ENCODE measurements around the gene ECI1. TPM values are rescaled to one million over a fixed set of nuclear protein-coding genes. Genes with fewer than 3 reads are reported as not detected.

Gene ECI1
- total and polyA plus RNA-seq, 4 donors, result 28.4 to 66.0 (median 47.1) TPM

DNA sequence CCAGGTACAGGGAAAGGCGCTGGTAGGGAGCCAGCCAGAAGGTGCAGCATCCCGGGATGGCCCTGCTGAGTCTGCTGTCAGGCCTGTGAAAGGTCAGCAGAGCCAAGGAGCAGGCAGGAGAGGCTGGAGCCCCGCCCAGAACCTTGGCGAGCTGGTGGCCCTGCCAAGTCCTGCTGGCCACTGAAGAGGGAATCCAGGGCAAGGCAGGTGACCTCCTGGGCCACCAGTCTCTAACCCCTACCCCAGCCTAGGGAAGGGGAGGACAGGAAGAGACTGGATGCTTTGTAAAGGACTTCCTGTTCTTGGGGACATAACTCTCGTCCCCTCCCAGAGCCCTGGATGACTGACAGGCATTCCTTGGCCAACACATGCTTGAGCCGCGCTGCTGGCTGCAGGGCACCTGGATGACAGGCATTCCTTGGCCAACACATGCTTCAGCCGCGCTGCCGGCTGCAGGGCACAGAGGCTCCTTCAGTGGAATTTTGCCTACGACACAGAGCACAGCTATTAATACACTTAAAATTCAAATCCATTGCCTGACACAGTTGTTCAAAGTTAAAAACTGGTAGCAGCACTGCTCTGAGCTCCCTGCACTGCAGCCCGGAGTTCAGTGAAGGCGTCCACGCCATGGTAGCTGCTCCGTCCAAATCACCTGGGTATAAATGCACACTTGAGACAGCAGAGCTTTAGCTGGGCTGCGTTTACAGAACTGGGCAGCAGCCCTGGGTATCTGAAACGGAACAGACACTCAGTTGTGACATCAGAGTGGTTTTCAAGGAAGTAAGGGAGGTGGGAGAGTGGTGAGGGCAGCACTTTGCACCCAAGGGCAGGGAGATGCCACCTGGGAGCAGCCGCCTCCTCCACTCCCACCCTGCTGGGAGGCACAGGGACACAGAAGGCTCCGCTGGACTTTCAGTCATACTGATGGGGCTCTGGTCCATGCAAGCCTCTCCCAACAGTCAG lies 38.7 kb downstream of the ECI1 start:
- Histone ChIP-seq H3K4me1 (ENCODE audit: control insufficient read depth in 1 of 2, insufficient read depth in 2 of 2, low read length in 2 of 2) (no peaks in the 10 kb centered on the region), H3K9me3 (ENCODE audit: control insufficient read depth, low read length) (no peaks in the 10 kb centered on the region), H3K36me3 (ENCODE audit: control insufficient read depth in 1 of 2, insufficient read depth in 2 of 2, low read length in 1 of 2) (no peaks in the 10 kb centered on the region), H3K27me3 (ENCODE audit: control insufficient read depth in 1 of 2, insufficient read depth in 2 of 2, low read length in 1 of 2) (no peaks in the 10 kb centered on the region), H3K27ac (ENCODE audit: low read depth in 1 of 2, low read length in 2 of 2) (no peak overlapping the region), H3K4me3 (ENCODE audit: low read length in 2 of 2) (no peak overlapping the region)
- intact Hi-C loops (cut with DNase I), result no loop called here
- 35 to 43% methylated on average over 19 of the region's 19 CpGs for WGBS, 2 donors
- ATAC-seq (ENCODE audit: low FRiP score) (no peak), DNase-seq (no peak)

DNA sequence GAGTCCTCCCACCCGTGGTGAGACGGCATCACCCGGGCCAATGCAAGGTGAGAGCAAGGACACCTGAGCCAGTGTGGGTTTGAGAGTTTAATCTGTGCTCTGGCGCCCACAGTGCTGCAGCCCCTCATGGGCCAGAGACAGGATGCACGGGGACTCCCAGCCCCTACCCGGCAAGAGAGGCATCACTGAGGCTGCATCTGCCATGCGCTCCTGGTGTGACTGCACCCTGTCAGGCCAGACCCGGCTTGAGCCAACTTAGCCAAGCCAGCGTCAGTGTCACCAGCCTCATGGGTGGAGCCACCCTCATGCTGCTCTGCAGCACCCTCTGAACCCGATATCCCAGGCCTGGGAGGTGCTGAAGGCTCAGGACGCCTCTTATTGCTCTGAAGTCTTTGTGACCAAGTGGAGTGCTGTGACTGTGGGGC lies 39.5 kb downstream of the ECI1 start:
- Histone ChIP-seq H3K27ac (ENCODE audit: low read depth in 1 of 2, low read length in 2 of 2) (no peak overlapping the region), H3K4me1 (ENCODE audit: control insufficient read depth in 1 of 2, insufficient read depth in 2 of 2, low read length in 2 of 2) (no peaks in the 10 kb centered on the region), H3K4me3 (ENCODE audit: low read length in 2 of 2) (no peak overlapping the region), H3K9me3 (ENCODE audit: control insufficient read depth, low read length) (no peaks in the 10 kb centered on the region), H3K36me3 (ENCODE audit: control insufficient read depth in 1 of 2, insufficient read depth in 2 of 2, low read length in 1 of 2) (no peaks in the 10 kb centered on the region), H3K27me3 (ENCODE audit: control insufficient read depth in 1 of 2, insufficient read depth in 2 of 2, low read length in 1 of 2) (no peaks in the 10 kb centered on the region)
- DNase-seq (no peak), ATAC-seq (ENCODE audit: low FRiP score) (no peak)
- 74 to 75% methylated on average over 11 of the region's 11 CpGs for WGBS, 2 donors
- intact Hi-C loops (cut with DNase I), result no loop called here

DNA sequence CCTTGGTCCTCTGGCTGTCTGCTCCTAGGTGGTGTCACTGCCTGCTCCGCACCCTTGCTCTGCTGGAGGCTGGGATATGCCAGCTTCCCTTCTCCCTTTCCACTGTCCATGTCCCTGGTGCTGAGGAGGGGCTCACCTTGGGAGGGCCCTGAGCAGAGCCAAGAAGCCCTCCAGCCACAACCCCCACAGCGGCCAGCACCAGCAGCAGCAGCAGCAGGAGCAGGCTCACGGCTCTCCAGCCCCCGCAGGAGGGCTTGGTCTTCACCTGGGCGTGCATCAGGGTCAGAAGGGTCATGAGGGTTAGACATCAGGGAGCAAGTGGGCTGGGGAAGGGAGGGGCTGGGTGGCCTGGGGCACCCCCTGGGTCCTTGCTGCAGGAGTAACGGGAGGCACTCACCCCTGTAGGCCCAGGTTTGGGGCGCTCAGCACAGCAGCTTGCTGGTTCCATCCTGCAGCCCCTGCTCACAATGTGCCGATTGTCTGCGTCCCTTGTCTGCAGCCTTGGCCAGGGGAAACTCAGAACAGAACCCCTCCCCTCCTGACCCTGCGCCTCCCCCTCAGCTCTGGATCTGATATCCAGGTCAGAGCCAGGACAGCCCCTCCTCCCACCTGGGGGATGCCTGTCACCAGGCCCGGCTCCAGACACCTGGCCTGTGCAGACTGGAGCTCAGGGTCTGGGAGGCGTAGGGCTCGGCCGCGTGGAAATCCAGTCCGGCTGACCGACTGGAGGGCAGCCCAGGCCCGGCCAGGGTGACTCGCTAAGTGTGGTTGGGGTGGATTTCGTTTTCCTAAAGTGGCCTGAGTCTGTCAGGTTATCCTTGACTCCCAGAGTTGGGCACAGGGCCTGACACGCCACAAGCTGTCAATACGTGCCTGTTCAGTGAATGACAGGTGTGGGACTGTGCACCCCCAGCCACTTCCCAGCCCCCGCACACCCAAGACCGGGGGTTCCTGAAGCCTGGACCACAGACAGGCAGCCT lies 40.7 kb downstream of the ECI1 start, which contains the start of gene BRICD5:
Gene BRICD5 (minus strand): TSS at position 478 of the 980 bp plus-strand sequence. CDS start 30 bp downstream, at position 448.
- Histone ChIP-seq H3K27ac (ENCODE audit: low read depth in 1 of 2, low read length in 2 of 2) (no peak within 1 kb of the TSS), H3K36me3 (ENCODE audit: control insufficient read depth in 1 of 2, insufficient read depth in 2 of 2, low read length in 1 of 2) (no peaks in the 10 kb centered on the region), H3K4me3 (ENCODE audit: low read length in 2 of 2) (no peak within 1 kb of the TSS), H3K9me3 (ENCODE audit: control insufficient read depth, low read length) (no peaks in the 10 kb centered on the region), H3K27me3 (ENCODE audit: control insufficient read depth in 1 of 2, insufficient read depth in 2 of 2, low read length in 1 of 2) (no peaks in the 10 kb centered on the region), H3K4me1 (ENCODE audit: control insufficient read depth in 1 of 2, insufficient read depth in 2 of 2, low read length in 2 of 2) (no peaks in the 10 kb centered on the region)
- no peak for ATAC-seq (ENCODE audit: low FRiP score)
- DNase-seq, result no peak
- 77 to 80% methylated on average over 23 to 24 of the region's 24 CpGs for WGBS, 2 donors
- intact Hi-C loops (cut with DNase I), result no loop called here

DNA sequence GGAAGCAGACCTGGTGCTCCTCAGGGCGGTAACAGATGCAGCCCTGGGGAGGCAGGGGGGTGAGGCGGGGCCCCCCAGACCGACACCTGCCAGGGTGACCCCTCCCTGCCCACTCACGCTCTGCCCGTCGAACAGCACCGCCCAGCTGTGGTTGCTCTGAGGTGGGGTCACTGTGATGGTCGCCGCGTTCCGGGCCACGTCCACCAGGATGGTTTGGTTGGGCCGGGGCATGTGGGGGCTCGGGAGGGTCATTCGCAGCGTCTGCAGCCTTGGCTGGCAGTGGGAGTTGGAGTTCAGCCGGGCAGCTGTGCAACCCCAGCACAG lies 41.4 kb downstream of the ECI1 start:
- H3K27ac ChIP-seq (ENCODE audit: low read depth in 1 of 2, low read length in 2 of 2), result no peak overlapping the region
- H3K9me3 ChIP-seq (ENCODE audit: control insufficient read depth, low read length), result no peaks in the 10 kb centered on the region
- no peaks in the 10 kb centered on the region for H3K36me3 ChIP-seq (ENCODE audit: control insufficient read depth in 1 of 2, insufficient read depth in 2 of 2, low read length in 1 of 2)
- intact Hi-C loops (cut with DNase I), result no loop called here
- no peak for ATAC-seq (ENCODE audit: low FRiP score)
- no peaks in the 10 kb centered on the region for H3K4me1 ChIP-seq (ENCODE audit: control insufficient read depth in 1 of 2, insufficient read depth in 2 of 2, low read length in 2 of 2)
- no peak for DNase-seq
- 90 to 91% methylated on average over 17 of the region's 17 CpGs for WGBS, 2 donors
- no peak overlapping the region for H3K4me3 ChIP-seq (ENCODE audit: low read length in 2 of 2)
- H3K27me3 ChIP-seq (ENCODE audit: control insufficient read depth in 1 of 2, insufficient read depth in 2 of 2, low read length in 1 of 2), result no peaks in the 10 kb centered on the region

DNA sequence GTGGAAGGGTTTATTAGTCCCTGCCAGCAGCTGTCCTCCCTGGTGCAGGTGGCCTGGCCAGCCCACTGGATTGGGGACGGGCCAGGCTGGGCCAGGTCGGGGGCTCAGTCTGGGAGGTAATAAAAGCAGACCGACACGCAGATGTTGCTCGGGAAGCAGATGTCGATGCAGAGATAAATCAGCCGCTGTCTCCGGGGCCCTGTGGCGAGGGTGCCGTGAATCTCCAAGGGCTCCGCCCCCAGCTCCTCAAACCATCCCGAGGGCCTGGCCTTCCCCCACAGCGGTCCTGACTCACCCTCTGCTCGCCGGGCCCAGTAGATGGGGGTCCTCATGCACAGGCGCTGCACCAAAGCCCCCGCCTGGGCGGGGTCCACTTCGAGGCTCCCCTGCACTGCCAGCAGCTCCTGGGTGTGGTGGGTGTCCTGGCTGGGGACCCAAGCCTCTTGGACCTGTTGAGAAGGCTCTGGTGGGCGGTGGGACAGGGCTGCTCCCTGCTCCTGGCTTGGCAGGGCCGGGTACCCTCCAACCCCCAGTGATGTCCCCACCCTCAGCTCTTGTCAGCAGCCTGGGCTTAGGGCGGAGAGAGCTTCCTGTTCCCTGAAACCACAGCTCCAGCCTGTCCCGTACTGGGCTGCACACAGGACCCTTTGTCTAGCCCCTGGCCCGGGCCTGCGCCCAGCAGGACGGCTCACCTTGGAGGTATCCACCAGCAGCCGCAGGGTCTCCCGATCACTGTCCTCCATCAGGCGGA lies 42.0 kb downstream of the ECI1 start:
- Histone ChIP-seq H3K27me3 (ENCODE audit: control insufficient read depth in 1 of 2, insufficient read depth in 2 of 2, low read length in 1 of 2) (no peaks in the 10 kb centered on the region), H3K27ac (ENCODE audit: low read depth in 1 of 2, low read length in 2 of 2) (no peak overlapping the region), H3K4me1 (ENCODE audit: control insufficient read depth in 1 of 2, insufficient read depth in 2 of 2, low read length in 2 of 2) (no peaks in the 10 kb centered on the region), H3K9me3 (ENCODE audit: control insufficient read depth, low read length) (no peaks in the 10 kb centered on the region), H3K36me3 (ENCODE audit: control insufficient read depth in 1 of 2, insufficient read depth in 2 of 2, low read length in 1 of 2) (no peaks in the 10 kb centered on the region), H3K4me3 (ENCODE audit: low read length in 2 of 2) (no peak overlapping the region)
- no peak for DNase-seq
- ATAC-seq (ENCODE audit: low FRiP score), result no peak
- WGBS, 2 donors, result 82 to 83% methylated on average over 28 to 29 of the region's 29 CpGs
- intact Hi-C loops (cut with DNase I), result no loop called here

DNA sequence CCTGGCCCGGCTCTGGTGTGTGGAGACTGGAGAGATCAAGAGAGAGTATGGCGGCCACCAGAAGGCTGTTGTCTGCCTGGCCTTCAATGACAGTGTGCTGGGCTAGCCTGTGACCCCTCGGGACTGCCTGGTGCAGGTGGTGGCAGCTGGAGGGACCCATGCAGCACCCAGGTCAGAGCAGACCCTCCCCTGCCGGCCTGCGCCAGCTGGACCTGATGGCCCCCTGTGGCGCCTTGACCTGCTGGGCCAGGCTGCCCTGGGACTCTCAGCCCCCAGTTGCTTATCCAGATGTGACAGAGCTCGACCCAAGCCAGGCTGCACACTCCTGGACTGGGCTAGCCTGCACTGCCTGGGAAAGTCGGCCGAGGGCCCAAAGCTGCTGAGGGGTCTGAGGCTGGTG lies 42.6 kb downstream of the ECI1 start:
- ATAC-seq (ENCODE audit: low FRiP score) (no peak), DNase-seq (no peak)
- H3K27ac ChIP-seq (ENCODE audit: low read depth in 1 of 2, low read length in 2 of 2), result no peak overlapping the region
- no peaks in the 10 kb centered on the region for H3K27me3 ChIP-seq (ENCODE audit: control insufficient read depth in 1 of 2, insufficient read depth in 2 of 2, low read length in 1 of 2)
- intact Hi-C loops (cut with DNase I), result no loop called here
- H3K9me3 ChIP-seq (ENCODE audit: control insufficient read depth, low read length), result no peaks in the 10 kb centered on the region
- no peaks in the 10 kb centered on the region for H3K4me1 ChIP-seq (ENCODE audit: control insufficient read depth in 1 of 2, insufficient read depth in 2 of 2, low read length in 2 of 2)
- WGBS, 2 donors, result 90 to 91% methylated on average over 9 of the region's 9 CpGs
- H3K4me3 ChIP-seq (ENCODE audit: low read length in 2 of 2), result no peak overlapping the region
- no peaks in the 10 kb centered on the region for H3K36me3 ChIP-seq (ENCODE audit: control insufficient read depth in 1 of 2, insufficient read depth in 2 of 2, low read length in 1 of 2)

DNA sequence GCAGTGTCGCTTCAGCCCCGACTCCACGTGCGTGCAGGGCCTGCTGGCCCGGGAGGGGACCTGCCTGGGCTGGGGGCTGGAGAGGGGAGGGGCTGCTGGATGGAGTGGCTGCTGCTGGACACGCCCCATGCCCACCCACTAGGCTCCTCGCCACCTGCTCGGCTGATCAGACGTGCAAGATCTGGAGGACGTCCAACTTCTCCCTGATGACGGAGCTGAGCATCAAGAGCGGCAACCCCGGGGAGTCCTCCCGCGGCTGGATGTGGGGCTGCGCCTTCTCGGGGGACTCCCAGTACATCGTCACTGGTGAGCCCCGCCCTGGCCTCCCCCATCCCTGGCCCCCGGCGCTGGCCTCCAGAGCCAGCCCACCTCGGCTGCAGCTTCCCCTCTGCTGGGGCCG lies 43.1 kb downstream of the ECI1 start:
- ATAC-seq (ENCODE audit: low FRiP score), result no peak
- 80 to 82% methylated on average over 23 of the region's 23 CpGs for WGBS, 2 donors
- Histone ChIP-seq H3K9me3 (ENCODE audit: control insufficient read depth, low read length) (no peaks in the 10 kb centered on the region), H3K4me3 (ENCODE audit: low read length in 2 of 2) (no peak overlapping the region), H3K27ac (ENCODE audit: low read depth in 1 of 2, low read length in 2 of 2) (no peak overlapping the region), H3K4me1 (ENCODE audit: control insufficient read depth in 1 of 2, insufficient read depth in 2 of 2, low read length in 2 of 2) (no peaks in the 10 kb centered on the region), H3K36me3 (ENCODE audit: control insufficient read depth in 1 of 2, insufficient read depth in 2 of 2, low read length in 1 of 2) (no peaks in the 10 kb centered on the region), H3K27me3 (ENCODE audit: control insufficient read depth in 1 of 2, insufficient read depth in 2 of 2, low read length in 1 of 2) (no peaks in the 10 kb centered on the region)
- intact Hi-C loops (cut with DNase I), result no loop called here
- DNase-seq, result no peak

DNA sequence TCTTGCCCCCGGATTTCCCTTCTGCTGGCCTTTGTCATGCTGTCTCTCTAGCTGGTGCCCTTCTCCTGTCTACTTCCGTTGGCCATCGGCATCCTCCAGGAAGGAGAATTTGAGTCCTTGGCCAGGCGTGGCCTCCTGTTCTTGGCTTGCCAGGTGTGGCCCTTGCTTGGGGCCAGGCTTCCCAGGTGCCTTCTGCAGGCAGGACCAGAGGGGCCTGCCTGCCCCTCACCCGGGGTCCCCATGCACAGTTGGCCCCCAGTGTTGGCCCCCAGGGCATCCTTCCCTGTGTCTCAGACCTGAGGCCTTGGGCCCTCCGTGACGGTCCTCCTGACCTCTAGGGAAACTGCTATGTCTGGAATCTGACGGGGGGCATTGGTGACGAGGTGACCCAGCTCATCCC lies 43.5 kb downstream of the ECI1 start:
- H3K27me3 ChIP-seq (ENCODE audit: control insufficient read depth in 1 of 2, insufficient read depth in 2 of 2, low read length in 1 of 2), result no peaks in the 10 kb centered on the region
- WGBS, 2 donors, result 87 to 92% methylated on average over 9 of the region's 9 CpGs
- H3K4me1 ChIP-seq (ENCODE audit: control insufficient read depth in 1 of 2, insufficient read depth in 2 of 2, low read length in 2 of 2), result no peaks in the 10 kb centered on the region
- no peaks in the 10 kb centered on the region for H3K9me3 ChIP-seq (ENCODE audit: control insufficient read depth, low read length)
- no peaks in the 10 kb centered on the region for H3K36me3 ChIP-seq (ENCODE audit: control insufficient read depth in 1 of 2, insufficient read depth in 2 of 2, low read length in 1 of 2)
- ATAC-seq (ENCODE audit: low FRiP score) (no peak), DNase-seq (no peak)
- H3K4me3 ChIP-seq (ENCODE audit: low read length in 2 of 2), result no peak overlapping the region
- intact Hi-C loops (cut with DNase I), result no loop called here
- H3K27ac ChIP-seq (ENCODE audit: low read depth in 1 of 2, low read length in 2 of 2), result no peak overlapping the region

Data from aorta (tissue), 5 donors.